HG03103 (cell line): ENCODE results near the gene TNPO1.

Experiments
- ATAC-seq: cut with Tn5 transposase; IDR thresholded peaks from one replicate; pipeline ENCODE4 v1.9.1; 2021; ENCODE audit warnings: low read depth; ENCODE audit not compliant: unreplicated experiment

Gene TNPO1

DNA sequence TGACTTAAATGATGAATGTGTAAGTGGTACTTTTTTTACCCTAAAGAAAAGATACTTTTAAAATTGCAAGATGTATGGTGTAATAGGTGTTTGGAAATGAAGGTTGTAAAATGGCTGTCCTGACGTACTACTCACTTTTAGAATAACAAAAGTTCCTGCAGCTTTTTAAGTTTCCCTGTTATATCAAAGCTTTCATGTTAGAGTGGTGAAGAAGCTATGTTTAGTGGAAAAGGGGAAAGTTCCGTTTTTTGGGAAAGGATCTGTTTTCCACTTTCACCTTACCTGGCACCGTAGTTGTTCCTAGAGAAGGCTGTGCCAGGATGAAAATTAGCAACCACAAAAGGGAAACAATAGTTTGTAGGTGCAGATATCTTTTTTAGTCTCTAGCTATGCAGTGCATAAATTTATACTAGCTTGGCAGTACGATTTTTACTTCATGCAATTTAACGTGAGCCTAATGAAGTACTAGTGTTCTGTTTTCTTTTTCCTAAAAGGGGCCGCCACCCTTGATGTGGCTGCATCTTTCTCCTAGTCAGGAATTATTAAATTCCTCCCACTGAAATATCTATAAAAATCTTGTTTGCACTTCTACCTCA is 1.3 kb downstream of the TNPO1 start:
- ATAC-seq = no peak

DNA sequence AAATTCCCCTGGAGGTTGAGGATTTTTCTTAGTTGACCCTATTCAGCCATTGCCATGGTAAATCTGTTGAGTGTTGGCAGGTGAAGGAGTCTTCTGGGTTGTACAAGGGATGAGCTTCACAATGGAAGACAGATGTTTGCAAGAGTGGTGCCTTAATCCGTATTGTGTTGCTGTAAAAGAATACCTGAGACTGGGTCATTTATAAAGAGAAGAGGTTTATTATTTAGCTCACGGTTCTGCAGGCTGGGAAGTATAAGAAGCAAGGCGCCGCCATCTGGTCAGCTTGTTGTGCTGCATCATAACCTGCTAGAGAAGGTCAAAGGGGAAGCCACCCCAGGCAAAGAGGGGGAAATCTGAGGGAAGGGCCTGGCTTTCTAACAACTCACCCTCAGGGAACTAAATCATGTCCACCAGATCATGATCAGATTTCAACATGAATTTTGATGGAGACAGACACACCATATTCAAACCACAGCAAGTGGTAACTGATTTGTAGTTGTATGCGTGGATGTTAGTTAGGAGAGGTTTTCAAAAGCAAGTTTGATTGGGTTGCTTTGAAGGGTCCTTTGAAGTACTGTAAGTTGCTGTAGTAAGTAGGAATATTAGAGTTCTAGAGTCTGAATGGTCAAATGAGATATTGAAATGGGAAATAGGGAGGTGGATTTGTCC is 2.5 kb downstream of the TNPO1 start:
- no peak for ATAC-seq

DNA sequence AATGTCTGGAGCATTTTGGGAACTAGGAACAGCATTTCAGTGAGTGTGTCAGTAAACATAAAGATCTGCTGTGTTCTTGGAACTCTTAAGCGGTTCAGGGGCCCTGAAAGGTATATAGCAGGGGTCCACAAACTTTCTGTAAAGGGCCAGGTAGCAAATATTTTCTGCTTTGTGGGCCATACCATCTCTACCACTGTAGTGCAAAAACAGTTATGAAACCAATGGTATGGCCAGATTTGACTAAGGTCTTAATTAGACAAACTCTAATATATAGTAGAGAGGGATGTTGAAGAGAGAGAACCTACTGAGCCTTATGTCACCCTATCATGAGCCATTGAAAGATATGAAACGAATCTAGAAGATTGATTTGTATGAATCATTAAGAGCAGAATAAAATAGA is 5.3 kb downstream of the TNPO1 start:
- no peak for ATAC-seq

DNA sequence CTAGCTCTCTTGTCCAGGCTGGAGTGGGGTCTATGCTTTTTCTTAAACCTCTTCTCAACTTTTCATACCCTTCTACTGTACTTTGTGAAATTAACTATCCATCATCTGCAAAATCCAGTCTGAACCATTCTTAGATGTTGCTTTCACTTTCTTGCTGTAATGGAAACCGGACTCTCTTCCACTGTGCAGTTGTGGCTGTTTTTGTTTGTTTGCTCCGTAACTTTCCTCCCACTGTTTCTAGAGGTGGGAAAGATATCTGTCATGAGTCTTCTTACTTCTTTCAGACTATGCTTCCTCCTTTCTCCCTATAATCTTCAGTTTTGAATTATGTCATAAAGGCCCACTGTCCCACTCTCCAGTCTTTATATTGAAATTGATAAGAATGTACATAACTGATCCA is 6.5 kb downstream of the TNPO1 start:
- ATAC-seq = no peak

DNA sequence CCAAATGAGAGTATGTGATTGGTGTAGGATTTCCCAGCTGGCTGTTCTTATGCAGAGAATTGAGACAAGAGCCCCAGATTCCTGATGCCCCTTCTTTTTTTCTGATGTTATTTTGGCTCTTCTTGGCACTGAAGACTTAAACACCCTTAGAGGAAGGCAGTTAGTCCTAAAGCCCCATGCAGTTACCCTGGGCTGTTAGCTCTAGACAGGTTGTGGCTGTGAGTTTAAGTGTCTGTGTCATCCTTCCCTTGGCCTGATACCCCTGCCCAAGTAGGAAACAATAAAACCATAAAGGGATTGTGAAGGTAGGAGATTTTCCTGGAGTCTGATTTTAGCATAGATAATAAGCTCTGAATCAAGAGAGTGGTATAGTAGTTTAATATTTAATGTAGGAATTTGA is 13.2 kb downstream of the TNPO1 start:
- ATAC-seq = no peak

DNA sequence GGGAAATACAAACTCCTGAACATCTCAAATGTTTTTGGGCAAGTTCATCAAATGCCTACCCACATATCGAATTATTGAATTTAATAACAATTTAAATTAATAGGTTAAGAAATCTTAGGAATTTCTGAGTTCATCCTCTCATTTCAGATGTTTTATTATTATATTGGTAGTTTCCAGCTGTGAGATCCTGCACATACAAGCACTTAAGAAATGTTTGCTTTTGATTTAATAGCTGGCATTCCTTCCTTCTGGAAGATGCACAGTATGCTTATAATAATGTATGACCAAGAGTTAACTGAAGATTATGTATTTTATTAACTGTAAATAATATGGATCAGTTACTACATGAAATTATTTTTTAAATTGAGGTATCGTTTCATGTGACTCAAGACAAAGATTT is 13.9 kb downstream of the TNPO1 start:
- no peak for ATAC-seq

DNA sequence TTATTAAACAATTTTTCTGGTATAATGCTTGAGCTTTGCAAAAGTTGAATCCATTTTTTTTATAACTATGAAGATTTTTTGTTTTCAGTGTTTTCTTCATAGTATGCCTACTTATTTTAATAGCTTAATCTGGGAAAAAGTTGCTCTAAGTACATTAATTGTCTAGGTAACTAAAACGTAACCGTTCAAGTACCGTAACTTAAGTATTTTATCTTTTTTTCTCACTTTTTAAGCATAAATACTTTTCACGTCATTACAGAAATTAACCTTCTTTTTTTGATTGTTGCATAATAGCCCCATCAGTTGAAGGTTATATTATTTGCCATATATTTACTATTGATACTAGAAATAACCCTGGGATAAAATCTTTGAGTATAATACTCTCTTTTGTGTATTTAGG is 15.2 kb downstream of the TNPO1 start:
- no peak for ATAC-seq

DNA sequence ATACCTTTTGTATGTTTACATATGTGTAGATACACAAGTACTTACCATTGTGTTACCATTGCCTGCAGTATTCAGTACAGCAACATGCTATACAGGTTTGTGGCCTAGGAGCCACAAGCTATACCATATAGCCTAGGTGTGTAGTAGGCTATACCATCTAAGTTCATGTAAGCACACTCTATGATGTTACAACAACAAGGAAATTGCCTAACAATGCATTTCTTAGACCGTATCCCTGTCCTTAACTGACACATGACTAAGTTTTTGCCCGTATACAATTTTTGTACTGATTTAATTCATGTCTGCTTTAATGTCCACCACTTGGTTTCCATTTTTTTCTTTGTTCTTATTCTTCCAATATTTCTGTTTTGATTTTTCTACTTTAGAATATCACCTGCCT is 18.5 kb downstream of the TNPO1 start:
- no peak for ATAC-seq

DNA sequence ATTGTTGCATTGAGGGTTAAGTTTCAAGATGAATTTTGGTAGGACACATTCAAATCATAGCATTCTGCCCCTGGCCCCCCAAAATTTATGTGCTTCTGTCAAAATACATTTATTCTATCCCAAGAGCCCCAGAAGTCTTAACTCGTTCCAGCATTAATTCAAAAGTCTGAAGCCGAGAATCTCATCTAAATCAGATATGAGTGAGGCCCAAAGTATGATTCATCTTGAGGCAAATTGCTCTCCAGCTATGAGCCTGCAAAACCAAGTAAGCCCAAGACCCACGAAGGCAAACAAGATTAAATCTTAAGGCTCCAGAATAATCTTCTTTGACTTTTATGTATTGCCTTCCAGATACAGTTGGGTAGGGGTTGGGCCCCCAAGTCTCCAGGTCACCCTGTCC is 19.2 kb downstream of the TNPO1 start:
- no peak for ATAC-seq

DNA sequence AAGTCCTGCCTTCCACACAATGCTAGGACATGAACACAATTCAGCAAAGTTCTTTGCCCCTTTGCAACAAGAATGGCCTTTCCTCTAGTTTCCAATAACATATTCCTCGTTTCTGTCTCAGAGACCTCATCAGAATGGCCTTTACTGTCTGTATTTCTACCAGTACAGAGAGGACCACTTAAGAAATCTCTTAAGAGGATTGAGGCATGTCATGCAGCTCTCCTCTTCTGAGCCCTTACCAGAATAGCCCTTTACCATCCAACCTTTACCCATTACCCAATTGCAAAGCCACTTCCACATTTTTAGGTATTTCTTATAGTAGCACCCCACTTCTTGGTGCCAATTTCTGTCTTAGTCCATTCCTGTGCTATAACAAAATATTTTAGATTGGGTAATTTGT is 20.3 kb downstream of the TNPO1 start:
- no peak for ATAC-seq

DNA sequence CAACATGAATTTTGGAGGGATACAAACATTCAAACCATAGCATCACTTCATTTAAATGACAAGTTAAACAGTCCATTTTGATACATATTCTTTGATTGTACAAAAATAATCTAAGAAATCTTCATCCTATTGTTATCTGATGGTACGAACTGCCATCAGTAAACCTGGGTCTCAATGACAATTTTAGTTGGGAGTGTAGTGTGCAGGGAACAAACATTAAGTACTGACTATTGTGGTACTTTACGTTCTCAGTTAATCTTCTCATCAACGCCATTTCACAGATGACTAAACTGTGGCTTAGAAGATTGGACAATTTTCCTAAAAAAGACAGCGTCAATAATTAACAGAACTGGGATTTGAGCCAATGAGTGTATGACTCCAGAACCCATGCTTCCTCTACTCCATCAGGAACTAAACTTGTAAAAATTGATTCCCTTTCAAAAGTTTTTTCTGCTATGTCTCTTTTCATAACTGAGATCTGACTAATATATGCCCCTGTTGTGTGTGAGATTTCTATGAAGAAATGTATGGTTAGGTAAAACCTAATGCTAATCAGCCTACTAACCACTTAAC is 21.1 kb downstream of the TNPO1 start:
- ATAC-seq = no peak

DNA sequence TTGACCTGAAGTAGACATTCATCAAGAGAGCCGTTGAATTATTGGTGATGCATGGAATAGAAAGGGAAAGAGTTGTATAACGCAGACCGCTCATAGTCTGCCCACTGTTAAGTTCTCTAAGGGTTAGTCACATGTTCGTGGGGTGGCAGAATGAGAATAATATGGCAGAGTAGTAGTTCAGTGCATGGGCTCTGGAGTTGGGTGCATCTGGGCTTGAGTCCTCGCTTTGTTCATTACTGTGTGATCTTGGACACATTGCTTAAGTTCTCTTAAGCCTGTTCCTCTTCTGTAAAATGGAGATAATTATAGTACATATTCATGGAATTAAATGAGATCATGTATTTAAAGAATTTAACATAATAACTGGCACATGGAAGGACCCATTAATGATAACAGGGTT is 23.6 kb downstream of the TNPO1 start:
- ATAC-seq = no peak

DNA sequence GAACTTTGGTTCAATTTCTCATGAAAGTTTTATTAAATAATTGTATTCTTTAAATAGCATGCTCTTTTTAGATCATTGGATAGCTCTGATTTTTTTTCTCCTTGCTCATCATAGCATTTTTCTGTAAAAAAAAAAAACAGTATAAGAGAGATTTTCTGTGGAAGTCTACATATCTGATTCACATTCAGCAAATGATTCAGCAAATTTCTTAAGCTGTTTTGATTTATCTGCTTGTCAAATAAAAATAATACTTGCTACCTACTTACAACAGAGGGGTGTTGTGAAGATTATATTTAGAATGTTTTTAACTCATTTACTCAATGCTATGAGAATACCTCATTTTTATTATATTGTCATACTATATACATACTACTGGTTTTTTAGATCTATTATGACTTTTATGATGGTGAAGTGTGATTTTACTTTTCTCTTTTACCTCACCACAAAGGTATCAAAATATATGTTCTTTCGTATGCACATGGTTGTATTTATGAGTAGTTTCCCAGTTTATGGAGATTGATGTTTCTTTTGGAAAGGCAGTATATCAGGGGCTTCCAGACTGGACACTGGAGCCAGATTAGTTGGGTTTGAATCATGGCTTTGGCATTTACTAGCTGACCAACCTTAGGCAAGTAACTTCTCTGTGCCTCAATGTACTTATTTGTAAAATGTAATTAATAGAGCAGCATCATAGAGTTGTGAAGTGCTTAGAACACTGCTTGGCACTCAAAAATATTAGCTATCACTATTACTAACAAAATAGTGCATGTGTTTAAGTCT is 25.5 kb downstream of the TNPO1 start:
- no peak for ATAC-seq

DNA sequence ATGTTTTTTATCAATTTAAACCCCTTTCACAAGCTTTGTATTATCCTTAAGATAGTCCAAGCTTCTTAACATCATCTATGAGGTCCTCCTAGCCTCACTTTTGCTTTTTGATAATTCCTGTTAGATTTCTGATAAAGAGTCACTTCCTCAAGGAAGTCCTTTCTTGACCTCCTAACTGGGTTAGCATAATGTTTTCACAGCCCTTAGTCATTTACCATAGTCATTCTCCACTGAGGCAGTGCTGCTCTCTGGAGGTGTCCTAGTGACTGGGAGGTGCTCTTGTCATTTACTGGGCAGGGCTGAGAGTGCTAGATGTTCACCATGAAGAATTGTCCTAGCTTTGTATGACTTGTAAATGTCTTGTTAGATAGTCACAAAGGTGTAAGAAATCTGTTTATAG is 26.4 kb downstream of the TNPO1 start:
- no peak for ATAC-seq

DNA sequence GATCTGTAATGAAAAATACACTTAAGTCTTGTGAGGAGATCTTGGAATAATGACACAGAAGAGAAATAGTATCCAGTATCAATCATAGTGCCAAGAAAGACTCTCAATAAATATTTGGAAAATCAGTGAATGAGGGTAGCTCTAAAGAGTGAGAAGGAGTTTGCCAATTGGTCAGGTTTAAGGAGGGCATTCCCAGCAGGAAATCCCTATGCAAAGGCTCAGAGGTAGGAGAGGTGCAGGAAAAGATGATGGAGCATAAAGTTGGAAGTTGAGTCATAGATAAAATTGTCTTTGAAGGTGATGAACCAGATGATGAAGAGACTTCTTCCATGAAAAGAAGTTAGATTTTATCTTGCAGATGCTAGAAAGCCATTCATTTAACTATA is 27.8 kb downstream of the TNPO1 start:
- no peak for ATAC-seq

DNA sequence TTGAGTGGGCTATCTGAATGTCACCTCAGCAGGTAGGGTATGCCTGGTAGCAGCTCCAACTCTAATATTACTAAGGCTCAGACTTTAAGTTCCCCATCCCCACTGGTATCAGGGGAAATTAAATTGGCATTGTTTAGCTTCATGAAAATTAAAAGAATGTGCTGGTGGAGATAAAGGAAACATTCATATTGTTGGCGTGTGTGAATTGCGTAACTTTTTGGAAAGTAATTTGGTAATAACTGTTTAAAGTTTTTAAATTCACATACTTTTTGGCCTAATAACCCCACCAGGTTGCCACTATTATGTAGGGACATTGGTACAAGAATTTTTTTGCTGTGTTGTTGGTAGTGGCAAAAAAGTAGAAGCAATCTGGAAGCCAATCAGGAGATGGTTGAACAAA is 29.4 kb downstream of the TNPO1 start:
- no peak for ATAC-seq

DNA sequence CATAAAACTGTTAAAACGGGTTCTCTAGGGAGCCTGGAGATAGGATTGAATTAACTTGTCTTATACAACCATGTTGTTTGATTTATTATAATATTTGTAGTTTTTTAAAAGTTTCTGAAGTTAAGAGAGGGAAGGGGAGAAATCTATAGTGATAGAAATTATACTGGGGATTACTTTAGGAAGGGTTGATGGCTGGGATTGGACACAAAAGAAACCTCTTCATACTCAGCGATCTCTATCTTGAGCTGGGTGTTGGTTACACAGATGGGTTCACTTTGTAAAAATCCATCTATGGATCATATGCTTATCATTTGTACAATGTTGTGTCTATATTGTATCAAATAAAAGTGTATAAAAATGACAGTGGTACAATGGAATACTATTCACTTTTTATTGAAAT is 30.0 kb downstream of the TNPO1 start:
- ATAC-seq = no peak

DNA sequence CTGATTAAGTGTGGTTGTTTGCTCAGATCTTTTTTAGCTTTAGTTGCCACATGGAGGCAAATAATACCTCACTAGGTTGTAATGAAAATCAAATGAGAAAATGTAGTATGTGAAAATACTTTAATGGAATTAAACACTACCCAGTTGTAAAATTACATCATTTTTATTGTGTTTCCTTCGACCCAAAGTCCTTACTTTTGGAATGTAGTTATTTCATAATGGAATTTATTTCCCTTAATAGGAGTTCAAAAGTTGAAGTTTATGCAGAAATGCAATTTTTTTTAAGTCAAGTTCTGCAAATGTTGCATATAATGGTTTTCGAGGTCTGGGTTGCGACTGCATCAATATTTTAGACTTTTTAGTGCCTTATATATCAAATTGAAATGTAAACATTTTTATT is 31.0 kb downstream of the TNPO1 start:
- no peak for ATAC-seq

DNA sequence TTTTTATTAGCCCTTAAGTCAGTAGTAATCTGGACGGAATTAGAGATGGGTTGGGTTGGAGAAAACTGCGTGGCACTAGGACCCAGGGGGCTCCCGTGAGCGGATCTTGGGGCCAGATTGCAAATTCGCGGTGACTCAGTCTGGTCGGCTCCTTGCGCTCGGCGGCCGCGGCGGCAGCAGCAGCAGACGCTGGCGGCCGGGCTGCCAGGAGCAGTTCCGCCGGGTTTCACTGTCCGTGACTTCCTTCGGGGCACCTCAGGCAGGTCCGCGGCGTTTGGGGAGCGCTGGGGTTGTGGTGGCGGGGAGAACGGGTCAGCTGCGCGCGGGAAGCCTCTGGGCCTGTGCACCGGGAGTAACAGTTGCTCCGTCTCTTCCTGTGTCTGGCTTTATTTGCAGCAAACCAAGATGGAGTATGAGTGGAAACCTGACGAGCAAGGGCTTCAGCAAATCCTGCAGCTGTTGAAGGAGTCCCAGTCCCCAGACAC is 31.6 kb downstream of the TNPO1 start:
- peak; percentile 71 for ATAC-seq

DNA sequence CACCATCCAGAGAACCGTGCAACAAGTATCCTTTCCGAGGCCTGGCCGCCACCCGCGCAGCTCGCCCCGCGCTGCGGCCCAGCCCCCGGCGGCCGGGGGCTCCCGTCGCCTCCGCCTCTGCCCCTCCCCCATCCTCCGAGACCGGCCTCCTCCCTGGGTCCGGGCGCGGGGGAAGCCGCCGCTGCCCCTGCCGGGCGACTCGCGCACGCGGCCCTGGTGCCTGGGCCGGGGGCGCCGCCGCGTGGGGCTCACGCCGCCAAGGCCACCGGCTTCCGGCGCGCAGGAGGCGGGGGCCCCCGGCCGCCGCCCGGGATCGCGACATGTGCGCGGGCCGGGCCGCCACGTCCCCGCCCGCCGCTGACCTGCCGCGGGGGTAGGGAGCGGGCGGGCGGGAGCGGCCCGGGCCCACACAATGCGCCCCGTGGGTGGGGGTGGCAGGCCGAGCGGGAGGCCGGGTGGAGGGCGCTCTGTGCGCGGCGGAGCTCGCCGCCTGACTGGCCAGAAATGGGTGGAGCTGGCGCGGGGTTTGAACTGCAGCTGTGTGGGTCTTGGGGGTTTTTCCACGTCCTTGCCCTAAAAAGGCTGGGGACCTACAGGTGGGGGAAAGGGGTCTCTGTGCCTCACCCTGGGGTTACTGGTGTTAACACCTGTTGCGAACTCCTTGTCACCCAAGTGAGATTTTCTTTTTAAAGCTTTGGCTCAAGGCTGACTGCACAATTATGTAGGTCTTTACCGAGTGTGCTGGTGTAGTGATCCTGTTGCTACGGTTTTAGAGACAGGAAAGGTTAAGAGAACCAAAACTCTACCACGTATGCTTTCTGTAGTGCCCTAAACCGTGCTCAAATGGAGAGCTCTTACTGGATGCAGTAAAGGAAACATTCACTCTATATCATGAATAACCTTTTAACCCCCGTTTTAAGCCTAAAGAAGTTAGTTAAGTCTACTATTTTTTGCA is 32.3 kb downstream of the TNPO1 start:
- ATAC-seq = peak; percentile 44
